A673 (cell line): ENCODE data around the gene CDC42BPB. TPM values are rescaled to one million over a fixed set of nuclear protein-coding genes. Genes with fewer than 3 reads are reported as not detected.

ENCODE experiments used
- BruUV-seq: library from RNA; stranded (reverse); fragments of 400-500 nt; replicated peaks from 2 replicates; lab custom pipeline; 2021; lab: Mats Ljungman, UMichigan
- CTCF ChIA-PET: fragments of 300-600 bp; sonication (Branson Sonifier 250); formaldehyde crosslinking; loops from one replicate; lab custom pipeline; 2022; ENCODE audit warnings: antibody characterized with exemption; lab: Charles Lee
- POLR2A ChIA-PET: fragments of 300-600 bp; sonication (Branson Sonifier 250); formaldehyde crosslinking; loops from one replicate; lab custom pipeline; 2022; ENCODE audit warnings: antibody characterized with exemption; ENCODE audit not compliant: low non-redundant PET; lab: Charles Lee
- DNase-seq: peaks from one replicate; pipeline ENCODE4 v3.0.0-alpha.2; 2015; ENCODE audit warnings: low spot score
- H3K27ac ChIP-seq: fragments of 200-600 bp; sonication (generic); 2 replicates; pipeline ENCODE4 v1.5.1; 2016; ENCODE audit warnings: mixed run types, low read depth, mild to moderate bottlenecking, mixed read lengths, antibody characterized with exemption, low read length; ENCODE audit not compliant: poor library complexity, severe bottlenecking
- H3K27me3 ChIP-seq: fragments of 200-600 bp; sonication (generic); replicated peaks from 2 replicates; pipeline ENCODE4 v1.6.1; 2017; ENCODE audit warnings: mixed run types, low read depth, mild to moderate bottlenecking, mixed read lengths, antibody characterized with exemption, low read length; ENCODE audit not compliant: insufficient read depth, poor library complexity
- H3K36me3 ChIP-seq: fragments of 200-600 bp; sonication (generic); 2 replicates; pipeline ENCODE4 v1.6.1; 2016; ENCODE audit warnings: mixed run types, mild to moderate bottlenecking, mixed read lengths, antibody characterized with exemption, low read length; ENCODE audit not compliant: insufficient read depth, poor library complexity, severe bottlenecking
- H3K4me1 ChIP-seq: fragments of 200-600 bp; sonication (generic); 2 replicates; pipeline ENCODE4 v1.6.1; 2017; ENCODE audit warnings: mixed run types, mild to moderate bottlenecking, mixed read lengths, antibody characterized with exemption, low read length; ENCODE audit not compliant: insufficient read depth, poor library complexity, severe bottlenecking
- H3K4me3 ChIP-seq: fragments of 200-600 bp; sonication (generic); 2 replicates; pipeline ENCODE4 v1.5.1; 2016; ENCODE audit warnings: low read depth, mixed run types, mild to moderate bottlenecking, mixed read lengths, low read length; ENCODE audit not compliant: poor library complexity, severe bottlenecking
- H3K9me3 ChIP-seq: fragments of 200-600 bp; sonication (generic); 2 replicates; pipeline ENCODE4 v1.6.1; 2016; ENCODE audit warnings: mixed run types, low read depth, mild to moderate bottlenecking, mixed read lengths, antibody characterized with exemption, low read length; ENCODE audit not compliant: poor library complexity, severe bottlenecking
- EZH2 ChIP-seq: fragments of 200-600 bp; sonication (generic); IDR thresholded peaks from 2 replicates; pipeline ENCODE4 v1.6.1; 2017; ENCODE audit warnings: borderline replicate concordance, low read depth, mild to moderate bottlenecking, mixed read lengths, antibody characterized with exemption, low read length; ENCODE audit not compliant: poor library complexity, severe bottlenecking
- intact Hi-C: fragments of 100-400 bp; cut with micrococcal nuclease; formaldehyde crosslinking; loops from one replicate; pipeline ENCODE4 v1.10.0; 2022; ENCODE audit not compliant: unreplicated experiment
- total RNA-seq: library from RNA; stranded (reverse); gene quantifications from 2 replicates; pipeline ENCODE4 v1.2.3, GENCODE V29; 2021
- TF ChIP-seq, protein P1 (sequence below): fragments of 300-800, 200-600 bp; sonication (generic); conservative IDR thresholded peaks from 2 replicates; pipeline ENCODE4 v1.5.1; 2017; ENCODE audit warnings: low read depth, mild to moderate bottlenecking, antibody characterized with exemption, low read length, moderate library complexity, mixed read lengths

The CDC42BPB gene
- total RNA-seq, 1 experiment from 2014 or later = 103 TPM

DNA sequence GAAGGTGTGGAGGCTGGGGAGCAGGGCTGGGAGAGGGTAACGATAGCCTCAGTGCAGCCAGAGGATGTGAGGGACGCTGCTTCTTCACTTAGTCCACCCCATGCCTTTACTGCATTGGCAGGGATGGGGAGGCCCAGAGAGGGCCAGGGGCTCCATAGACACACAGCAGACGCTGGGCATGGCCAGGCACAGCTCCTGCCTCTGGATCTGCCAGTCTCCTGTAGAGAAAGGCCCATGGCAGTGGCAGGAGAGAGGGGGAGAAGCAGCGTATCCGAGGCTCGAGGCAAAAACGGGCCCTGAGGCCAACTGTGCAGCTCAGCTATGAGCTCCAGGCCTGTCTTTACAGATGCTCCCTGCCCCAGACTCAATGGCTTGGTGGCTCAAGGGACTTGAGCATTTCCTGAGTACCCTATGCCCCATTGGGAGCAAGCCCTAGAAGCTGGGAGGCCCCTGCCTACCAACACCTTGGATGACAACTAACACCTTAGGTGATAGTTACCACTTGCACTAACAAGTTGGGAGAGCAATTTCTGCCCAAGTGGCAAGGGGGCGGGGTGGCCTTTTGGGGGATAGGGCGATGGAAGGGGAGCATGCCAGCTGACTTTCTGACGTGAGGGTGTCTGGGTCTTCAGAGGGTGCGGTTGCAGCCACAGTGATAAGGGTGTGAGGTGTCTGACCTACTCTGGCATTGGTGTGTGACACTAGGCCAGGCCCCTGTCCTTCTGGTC, 21.7 kb upstream of the CDC42BPB start:
- intact Hi-C loops = loop anchor here (5.0 kb wide), 2 partner anchors 363 to 463 kb away; no protein-coding TSS in a partner anchor
- Histone ChIP-seq H3K27ac (no peak overlapping the region), H3K36me3 (no peaks in the 10 kb centered on the region), H3K4me3 (no peak overlapping the region), H3K9me3 (no peaks in the 10 kb centered on the region), H3K4me1 (peaks cover 6% of the 10 kb centered on the region), H3K27me3 (no peaks in the 10 kb centered on the region)
- BruUV-seq = no TSS peak
- ChIA-PET CTCF (interaction anchor here (0.7 kb wide), 2 partner anchors 129 to 435 kb away, joined by 6 to 8 read pairs; no protein-coding TSS in a partner anchor), POLR2A (no interaction called here)
- no peak for DNase-seq
- no peak for TF ChIP-seq EZH2
- TF ChIP-seq, protein P1, sequence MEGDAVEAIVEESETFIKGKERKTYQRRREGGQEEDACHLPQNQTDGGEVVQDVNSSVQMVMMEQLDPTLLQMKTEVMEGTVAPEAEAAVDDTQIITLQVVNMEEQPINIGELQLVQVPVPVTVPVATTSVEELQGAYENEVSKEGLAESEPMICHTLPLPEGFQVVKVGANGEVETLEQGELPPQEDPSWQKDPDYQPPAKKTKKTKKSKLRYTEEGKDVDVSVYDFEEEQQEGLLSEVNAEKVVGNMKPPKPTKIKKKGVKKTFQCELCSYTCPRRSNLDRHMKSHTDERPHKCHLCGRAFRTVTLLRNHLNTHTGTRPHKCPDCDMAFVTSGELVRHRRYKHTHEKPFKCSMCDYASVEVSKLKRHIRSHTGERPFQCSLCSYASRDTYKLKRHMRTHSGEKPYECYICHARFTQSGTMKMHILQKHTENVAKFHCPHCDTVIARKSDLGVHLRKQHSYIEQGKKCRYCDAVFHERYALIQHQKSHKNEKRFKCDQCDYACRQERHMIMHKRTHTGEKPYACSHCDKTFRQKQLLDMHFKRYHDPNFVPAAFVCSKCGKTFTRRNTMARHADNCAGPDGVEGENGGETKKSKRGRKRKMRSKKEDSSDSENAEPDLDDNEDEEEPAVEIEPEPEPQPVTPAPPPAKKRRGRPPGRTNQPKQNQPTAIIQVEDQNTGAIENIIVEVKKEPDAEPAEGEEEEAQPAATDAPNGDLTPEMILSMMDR = no peak

- Histone ChIP-seq H3K27me3 (no peaks in the 10 kb centered on the region), H3K27ac (no peak overlapping the region), H3K9me3 (no peaks in the 10 kb centered on the region), H3K4me1 (peaks cover 6% of the 10 kb centered on the region), H3K36me3 (no peaks in the 10 kb centered on the region), H3K4me3 (no peak overlapping the region)
- ChIA-PET POLR2A (no interaction called here), CTCF (interaction anchor here (0.6 to 0.7 kb wide), 3 partner anchors 25 to 436 kb away, joined by 5 to 8 read pairs (median 6); no protein-coding TSS in a partner anchor)
- peak; percentile 92 for DNase-seq
- TF ChIP-seq EZH2 = no peak
- TF ChIP-seq, protein P1 = peak; percentile 75
- BruUV-seq = no TSS peak
- intact Hi-C loops = loop anchor here (5.0 kb wide), 2 partner anchors 364 to 464 kb away; no protein-coding TSS in a partner anchor
Measured at GRCh38 chr14:103078420-103078749, 21.0 kb upstream of the CDC42BPB start.

DNA sequence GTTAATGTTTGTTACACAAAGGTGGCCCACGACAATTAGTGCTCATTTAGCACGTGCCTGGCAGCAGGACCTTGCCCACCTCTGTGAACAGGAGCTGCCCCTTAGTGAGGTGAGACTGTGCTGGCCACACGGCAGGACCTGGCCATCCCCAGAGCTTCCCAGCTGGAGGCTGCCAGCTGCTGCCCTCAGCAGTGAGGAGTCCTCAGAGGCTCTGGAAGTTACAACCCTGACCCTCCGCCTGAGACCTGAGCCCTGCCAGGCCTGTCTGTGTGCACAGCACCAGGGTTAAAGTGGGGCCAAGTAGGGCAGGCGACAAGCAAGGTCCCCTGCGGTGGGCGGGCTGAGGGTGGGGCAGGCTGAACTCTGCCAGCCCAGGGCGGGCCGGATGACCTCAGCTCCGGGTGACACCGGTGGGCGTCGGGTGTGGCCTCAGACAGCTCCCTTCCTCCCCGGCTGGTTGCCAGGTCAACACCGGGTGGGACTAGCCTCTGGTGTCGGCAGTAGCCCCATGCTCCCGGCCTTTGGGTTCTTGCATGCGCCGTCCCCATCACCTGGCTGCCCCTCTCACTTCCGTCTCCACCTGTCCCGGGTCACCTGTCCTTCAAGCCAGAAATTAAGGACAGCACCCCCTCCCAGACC, 17.5 kb upstream of the CDC42BPB start:
- TF ChIP-seq, protein P1 = no peak
- no peak for TF ChIP-seq EZH2
- H3K4me3 ChIP-seq = peak overlapping the region; percentile 47
- no peak for DNase-seq
- peaks cover 6% of the 10 kb centered on the region for H3K4me1 ChIP-seq
- H3K9me3 ChIP-seq = no peaks in the 10 kb centered on the region
- no peak overlapping the region for H3K27ac ChIP-seq
- intact Hi-C loops = loop anchor here (1.0 to 5.0 kb wide), 3 partner anchors 217 to 467 kb away; no protein-coding TSS in a partner anchor
- no TSS peak for BruUV-seq
- no peaks in the 10 kb centered on the region for H3K27me3 ChIP-seq
- ChIA-PET CTCF (interaction anchor here (0.6 kb wide), 1 partner anchor 251 kb away, joined by 3 read pairs; no protein-coding TSS in a partner anchor), POLR2A (no interaction called here)
- H3K36me3 ChIP-seq = no peaks in the 10 kb centered on the region
